SK-N-SH treated with all-trans-retinoic acid at 6 μM for 48 hours (cell line): Measurements from ENCODE around the gene DIPK1B.

Experiments
- ATAC-seq: fragments of 200-7000 bp; cut with Tn5 transposase; 3 replicates; pipeline ENCODE4 v1.9.1; 2020; ENCODE audit warnings: mild to moderate bottlenecking, moderate library complexity
- ARNTL ChIP-seq: fragments of 450-650 bp; formaldehyde crosslinking; IDR thresholded peaks from 2 replicates; pipeline ENCODE4 v1.5.0; 2020; ENCODE audit warnings: low read depth, mild to moderate bottlenecking, moderate library complexity, borderline replicate concordance
- BACH2 ChIP-seq: fragments of 250-450 bp; sonication (Bioruptor Pico); IDR thresholded peaks from 2 replicates; pipeline ENCODE4 v1.9.0; 2021; ENCODE audit warnings: mild to moderate bottlenecking, borderline replicate concordance
- CSDC2 ChIP-seq: fragments of 250-450 bp; sonication (Bioruptor Pico); IDR thresholded peaks from 2 replicates; pipeline ENCODE4 v1.5.0; 2020; ENCODE audit warnings: mild to moderate bottlenecking, moderate library complexity
- CSRNP3 ChIP-seq: fragments of 250-450 bp; sonication (Bioruptor Pico); IDR thresholded peaks from 2 replicates; pipeline ENCODE4 v1.5.1; 2021; ENCODE audit warnings: mild to moderate bottlenecking, moderate library complexity
- ESRRG ChIP-seq: fragments of 250-450 bp; sonication (Bioruptor Pico); IDR thresholded peaks from 2 replicates; pipeline ENCODE4 v1.6.1; 2021; ENCODE audit warnings: mild to moderate bottlenecking
- GLIS3 ChIP-seq: fragments of 250-450 bp; sonication (Bioruptor Pico); IDR thresholded peaks from 2 replicates; pipeline ENCODE4 v1.5.0; 2020; ENCODE audit warnings: mild to moderate bottlenecking, moderate library complexity
- OSR1 ChIP-seq: fragments of 250-450 bp; sonication (Bioruptor Pico); IDR thresholded peaks from 2 replicates; pipeline ENCODE4 v1.8.0; 2022; ENCODE audit warnings: moderate library complexity, mild to moderate bottlenecking, inconsistent platforms
- PATZ1 ChIP-seq: fragments of 250-450 bp; sonication (Bioruptor Pico); IDR thresholded peaks from 2 replicates; pipeline ENCODE4 v1.8.0; 2020; ENCODE audit warnings: mild to moderate bottlenecking, moderate library complexity, borderline replicate concordance
- POU6F1 ChIP-seq: fragments of 250-450 bp; sonication (Bioruptor Pico); IDR thresholded peaks from 2 replicates; pipeline ENCODE4 v1.8.0; 2021; ENCODE audit warnings: low read depth, mild to moderate bottlenecking, moderate library complexity, borderline replicate concordance
- PPARA ChIP-seq: fragments of 250-450 bp; sonication (Bioruptor Pico); IDR thresholded peaks from 2 replicates; pipeline ENCODE4 v1.5.0; 2020; ENCODE audit warnings: mild to moderate bottlenecking, borderline replicate concordance
- RARB ChIP-seq: fragments of 250-450 bp; sonication (Bioruptor Pico); IDR thresholded peaks from 2 replicates; pipeline ENCODE4 v1.8.0; 2021; ENCODE audit warnings: mild to moderate bottlenecking, moderate library complexity
- SNAI2 ChIP-seq: fragments of 250-450 bp; sonication (Bioruptor Pico); IDR thresholded peaks from 2 replicates; pipeline ENCODE4 v1.5.0; 2020; ENCODE audit warnings: mild to moderate bottlenecking, moderate library complexity
- TCF4 ChIP-seq: fragments of 250-450 bp; sonication (Bioruptor Pico); IDR thresholded peaks from 2 replicates; pipeline ENCODE4 v1.8.0; 2021; ENCODE audit warnings: mild to moderate bottlenecking, moderate library complexity, borderline replicate concordance
- TOX ChIP-seq: fragments of 250-450 bp; sonication (Bioruptor Pico); IDR thresholded peaks from 2 replicates; pipeline ENCODE4 v1.8.0; 2021; ENCODE audit warnings: mild to moderate bottlenecking, moderate library complexity, borderline replicate concordance
- TSHZ2 ChIP-seq: fragments of 250-450 bp; sonication (Bioruptor Pico); IDR thresholded peaks from 2 replicates; pipeline ENCODE4 v1.5.0; 2020; ENCODE audit warnings: mild to moderate bottlenecking, moderate library complexity
- ZFP3 ChIP-seq: fragments of 250-450 bp; sonication (Bioruptor Pico); IDR thresholded peaks from 2 replicates; pipeline ENCODE4 v1.5.0; 2020; ENCODE audit warnings: mild to moderate bottlenecking, moderate library complexity
- ZFP30 ChIP-seq: fragments of 450-650 bp; formaldehyde crosslinking; IDR thresholded peaks from 2 replicates; pipeline ENCODE4 v1.5.0; 2022; ENCODE audit warnings: mild to moderate bottlenecking, moderate library complexity
- ZNF565 ChIP-seq: fragments of 450-650 bp; formaldehyde crosslinking; conservative IDR thresholded peaks from 2 replicates; pipeline ENCODE4 v1.5.0; 2020; ENCODE audit warnings: low read depth, mild to moderate bottlenecking, moderate library complexity
- ZNF70 ChIP-seq: fragments of 450-650 bp; formaldehyde crosslinking; IDR thresholded peaks from 2 replicates; pipeline ENCODE4 v1.5.0; 2020; ENCODE audit warnings: mild to moderate bottlenecking, moderate library complexity

Gene DIPK1B

GRCh38 chr9:136672431-136673087 is 39.8 kb upstream of the DIPK1B start:
- ATAC-seq: no peak
- TF ChIP-seq PPARA (no peak), CSRNP3 (CRISPR knock-in tag) (no peak), SNAI2 (no peak)

GRCh38 chr9:136673088-136673974 is 39.0 kb upstream of the DIPK1B start:
- TF ChIP-seq PPARA: no peak
- TF ChIP-seq ZNF70: no peak
- TF ChIP-seq ZFP3 (CRISPR knock-in tag): no peak
- TF ChIP-seq SNAI2: no peak
- TF ChIP-seq BACH2 (CRISPR knock-in tag): no peak
- TF ChIP-seq OSR1: no peak
- TF ChIP-seq ZNF565 (CRISPR knock-in tag): no peak
- no peak for TF ChIP-seq TCF4 (CRISPR knock-in tag)
- no peak for TF ChIP-seq ESRRG (CRISPR knock-in tag)
- TF ChIP-seq ZFP30 (CRISPR knock-in tag): no peak
- no peak for TF ChIP-seq TOX (CRISPR knock-in tag)
- no peak for TF ChIP-seq PATZ1
- TF ChIP-seq GLIS3 (CRISPR knock-in tag): no peak
- no peak for ATAC-seq

- no peak for ATAC-seq
- TF ChIP-seq GLIS3 (CRISPR knock-in tag) (no peak), ESRRG (CRISPR knock-in tag) (no peak), TSHZ2 (CRISPR knock-in tag) (no peak), ARNTL (CRISPR knock-in tag) (no peak), BACH2 (CRISPR knock-in tag) (no peak), ZFP30 (CRISPR knock-in tag) (no peak)
Observed at GRCh38 chr9:136673975-136674785, 38.2 kb upstream of the DIPK1B start.

GRCh38 chr9:136674786-136675349 is 37.5 kb upstream of the DIPK1B start:
- no peak for ATAC-seq
- TF ChIP-seq ARNTL (CRISPR knock-in tag) (no peak), ZFP3 (CRISPR knock-in tag) (no peak), TCF4 (CRISPR knock-in tag) (no peak), CSRNP3 (CRISPR knock-in tag) (no peak), POU6F1 (CRISPR knock-in tag) (no peak), CSDC2 (CRISPR knock-in tag) (no peak), OSR1 (no peak), ZNF565 (CRISPR knock-in tag) (no peak), ZFP30 (CRISPR knock-in tag) (no peak), ESRRG (CRISPR knock-in tag) (no peak), TSHZ2 (CRISPR knock-in tag) (no peak), ZNF70 (no peak), PPARA (no peak), RARB (CRISPR knock-in tag) (no peak)
